CD14-positive monocyte (primary cell): Measurements from ENCODE around the gene SDK1. TPM values are rescaled to one million over a fixed set of nuclear protein-coding genes. Genes with fewer than 3 reads are reported as not detected.

Experiments used
- DNase-seq, 3 donors: peaks; one replicate each; pipeline ENCODE4 v3.0.0-alpha.2; 2011 to 2022
- H2AFZ ChIP-seq: 2 replicates; pipeline ENCODE4 v1.6.0; 2012; ENCODE audit warnings: mild to moderate bottlenecking, low read depth, low read length, inconsistent platforms; ENCODE audit not compliant: insufficient read depth, poor library complexity, severe bottlenecking
- H3K27ac ChIP-seq, 2 donors: 1 replicate in 1 of 2; 2 replicates in 1 of 2; pipeline ENCODE4 v1.5.1; 2012 to 2013; ENCODE audit warnings: low read length in 2 of 2, control low read depth in 1 of 2, inconsistent platforms in 1 of 2, low read depth in 1 of 2, mild to moderate bottlenecking in 1 of 2
- H3K27me3 ChIP-seq, 2 donors: one replicate each; pipeline versions ENCODE4 v1.6.0 to v1.6.1; 2011 to 2013; ENCODE audit warnings: low read length in 2 of 2; ENCODE audit not compliant: control insufficient read depth in 2 of 2, insufficient read depth in 2 of 2
- H3K36me3 ChIP-seq, 2 donors: replicated peaks in 1 of 2; 1 replicate in 1 of 2; 2 replicates in 1 of 2; pipeline versions ENCODE4 v1.5.1 to v1.6.1; 2012 to 2013; ENCODE audit warnings: low read length in 2 of 2, control low read depth in 1 of 2, inconsistent platforms in 1 of 2, mild to moderate bottlenecking in 1 of 2; ENCODE audit not compliant: insufficient read depth in 2 of 2, control insufficient read depth in 1 of 2
- H3K4me1 ChIP-seq, 2 donors: 1 replicate in 1 of 2; 2 replicates in 1 of 2; pipeline versions ENCODE4 v1.5.1 to v1.6.1; 2012 to 2013; ENCODE audit warnings: low read length in 2 of 2, control low read depth in 1 of 2, inconsistent platforms in 1 of 2, mild to moderate bottlenecking in 1 of 2, moderate library complexity in 1 of 2; ENCODE audit not compliant: insufficient read depth in 2 of 2, control insufficient read depth in 1 of 2
- H3K4me2 ChIP-seq: replicated peaks from 2 replicates; pipeline ENCODE3; 2012; ENCODE audit warnings: low read length, moderate library complexity, mild to moderate bottlenecking; ENCODE audit not compliant: poor library complexity, severe bottlenecking; ENCODE audit errors: extremely low read depth
- H3K4me3 ChIP-seq, 3 experiments: fragments of 200-600 bp in 1 of 3; sonication (generic) in 1 of 3; replicated peaks in 1 of 3; 1 replicate in 2 of 3; 2 replicates in 1 of 3; pipeline ENCODE4 v1.5.1; 2011 to 2013; ENCODE audit warnings: low read length in 3 of 3, mild to moderate bottlenecking in 3 of 3, control low read depth in 2 of 3, low read depth in 2 of 3, inconsistent platforms in 1 of 3, moderate library complexity in 1 of 3
- H3K79me2 ChIP-seq: 2 replicates; pipeline ENCODE4 v1.6.0; 2012; ENCODE audit warnings: mild to moderate bottlenecking, control low read depth, inconsistent platforms, low read length, moderate library complexity; ENCODE audit not compliant: insufficient read depth
- H3K9ac ChIP-seq: 2 replicates; pipeline ENCODE4 v1.6.0; 2017; ENCODE audit warnings: low read length, mild to moderate bottlenecking; ENCODE audit not compliant: insufficient read depth, poor library complexity, severe bottlenecking
- H3K9me3 ChIP-seq, 2 donors: replicated peaks in 1 of 2; 1 replicate in 1 of 2; 2 replicates in 1 of 2; pipeline versions ENCODE4 v1.5.1 to v1.6.1; 2012 to 2013; ENCODE audit warnings: low read length in 2 of 2, control low read depth in 1 of 2; ENCODE audit not compliant: control insufficient read depth in 1 of 2, insufficient read depth in 1 of 2
- H4K20me1 ChIP-seq: 2 replicates; pipeline ENCODE4 v1.6.0; 2012; ENCODE audit warnings: mild to moderate bottlenecking, low read length, control low read depth, moderate library complexity; ENCODE audit not compliant: insufficient read depth
- H3K27ac Mint-ChIP-seq, 7 donors: one replicate each; pipeline ENCODE4 v1.8.0; 2020; ENCODE audit warnings: mild to moderate bottlenecking in 7 of 7, mixed read lengths in 7 of 7, moderate library complexity in 6 of 7, inconsistent platforms in 2 of 7
- H3K27me3 Mint-ChIP-seq, 3 donors: one replicate each; pipeline ENCODE4 v1.8.0; 2021 to 2022; ENCODE audit warnings: low read depth in 3 of 3, mild to moderate bottlenecking in 3 of 3, mixed read lengths in 3 of 3, moderate library complexity in 3 of 3, inconsistent platforms in 1 of 3
- H3K36me3 Mint-ChIP-seq, 2 donors: one replicate each; pipeline ENCODE4 v1.8.0; 2020; ENCODE audit warnings: mixed read lengths in 2 of 2, inconsistent platforms in 1 of 2, mild to moderate bottlenecking in 1 of 2
- H3K4me1 Mint-ChIP-seq: one replicate; pipeline ENCODE4 v1.8.0; 2020; ENCODE audit warnings: mild to moderate bottlenecking, mixed read lengths
- H3K4me3 Mint-ChIP-seq, 2 donors: one replicate each; pipeline ENCODE4 v1.8.0; 2020; ENCODE audit warnings: mild to moderate bottlenecking in 2 of 2, mixed read lengths in 2 of 2, moderate library complexity in 1 of 2
- H3K9me3 Mint-ChIP-seq, 7 donors: one replicate each; pipeline ENCODE4 v1.8.0; 2020 to 2022; ENCODE audit warnings: mixed read lengths in 7 of 7, mild to moderate bottlenecking in 6 of 7, moderate library complexity in 6 of 7, inconsistent platforms in 2 of 7
- WGBS: methylation state at CpG from one replicate; pipeline ENCODE4 v1.1.5; 2013; ENCODE audit warnings: missing lambda C conversion rate; ENCODE audit not compliant: insufficient coverage; 5-methylcytosine and 5-hydroxymethylcytosine counted together
- intact Hi-C, 2 donors: fragments of 100-400 bp; cut with micrococcal nuclease; formaldehyde crosslinking; loops; one replicate each; pipeline versions ENCODE4 v1.15.0 to v1.15.1; 2023
- polyA plus RNA-seq, 3 donors: library from polyadenylated mRNA; depleted of rRNA in 1 of 3; unstranded in 2 of 3; stranded (reverse) in 1 of 3; fragments of 300-500 nt in 2 of 3; fragments of >200 nt in 1 of 3; fragmentation: Illumina TruSeq in 2 of 3; gene quantifications; 1 replicate in 2 of 3; 2 replicates in 1 of 3; pipeline ENCODE4 v1.2.3, GENCODE V29; 2012 to 2021
- TF ChIP-seq, protein P1 (sequence below): fragments of 200-600 bp; IDR thresholded peaks from one replicate; pipeline ENCODE4 v1.8.0; 2022; ENCODE audit warnings: antibody characterized with exemption, mild to moderate bottlenecking

SDK1 gene
- polyA plus RNA-seq, 3 donors: 0.01 TPM; not detected in 2

- TF ChIP-seq, protein P1, sequence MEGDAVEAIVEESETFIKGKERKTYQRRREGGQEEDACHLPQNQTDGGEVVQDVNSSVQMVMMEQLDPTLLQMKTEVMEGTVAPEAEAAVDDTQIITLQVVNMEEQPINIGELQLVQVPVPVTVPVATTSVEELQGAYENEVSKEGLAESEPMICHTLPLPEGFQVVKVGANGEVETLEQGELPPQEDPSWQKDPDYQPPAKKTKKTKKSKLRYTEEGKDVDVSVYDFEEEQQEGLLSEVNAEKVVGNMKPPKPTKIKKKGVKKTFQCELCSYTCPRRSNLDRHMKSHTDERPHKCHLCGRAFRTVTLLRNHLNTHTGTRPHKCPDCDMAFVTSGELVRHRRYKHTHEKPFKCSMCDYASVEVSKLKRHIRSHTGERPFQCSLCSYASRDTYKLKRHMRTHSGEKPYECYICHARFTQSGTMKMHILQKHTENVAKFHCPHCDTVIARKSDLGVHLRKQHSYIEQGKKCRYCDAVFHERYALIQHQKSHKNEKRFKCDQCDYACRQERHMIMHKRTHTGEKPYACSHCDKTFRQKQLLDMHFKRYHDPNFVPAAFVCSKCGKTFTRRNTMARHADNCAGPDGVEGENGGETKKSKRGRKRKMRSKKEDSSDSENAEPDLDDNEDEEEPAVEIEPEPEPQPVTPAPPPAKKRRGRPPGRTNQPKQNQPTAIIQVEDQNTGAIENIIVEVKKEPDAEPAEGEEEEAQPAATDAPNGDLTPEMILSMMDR: no peak
- Histone ChIP-seq H3K79me2 (no peaks in the 10 kb centered on the region), H2AFZ (no peak overlapping the region), H3K4me3 (no peak overlapping the region), H3K36me3 (no peaks in the 10 kb centered on the region), H3K9ac (no peak overlapping the region), H3K9me3 (peaks cover 0 to 10% of the 10 kb centered on the region in 2 donors), H4K20me1 (no peaks in the 10 kb centered on the region), H3K27ac (no peak overlapping the region), H3K4me2 (no peak overlapping the region), H3K27me3 (no peaks in the 10 kb centered on the region), H3K4me1 (no peaks in the 10 kb centered on the region)
- Mint-ChIP-seq H3K36me3 (no peaks in the 10 kb centered on the region), H3K27ac (no peak overlapping the region), H3K4me1 (no peaks in the 10 kb centered on the region), H3K9me3 (peaks cover 0 to 9% (median 3%) of the 10 kb centered on the region in 7 donors), H3K4me3 (no peak overlapping the region), H3K27me3 (peaks cover 0 to 2% (median 0%) of the 10 kb centered on the region in 3 donors)
- intact Hi-C loops: no loop called here
- WGBS: 93% methylated on average over 14 of the region's 25 CpGs
- DNase-seq: no peak
These were observed 936.5 kb downstream of the SDK1 start for GRCh38 chr7:4237296-4238235.

DNA sequence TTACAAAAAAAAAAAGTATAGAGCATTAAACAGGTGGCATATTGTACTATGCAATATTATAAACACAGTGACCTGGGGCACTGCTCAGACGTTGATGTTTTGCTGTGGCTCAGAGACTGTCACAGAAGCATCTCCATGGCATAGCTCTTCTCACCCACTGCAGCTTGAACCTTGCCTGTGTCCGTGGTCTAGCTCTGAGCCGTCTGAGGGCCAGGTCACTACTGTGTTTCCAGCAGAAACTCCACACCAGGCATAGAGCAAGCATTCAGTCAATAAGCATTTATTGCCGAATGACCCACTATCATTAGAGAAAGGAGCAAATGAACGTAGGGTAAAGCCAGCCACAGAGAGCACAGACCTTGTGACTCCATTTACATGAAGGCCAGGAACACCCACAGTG is 937.8 kb downstream of the SDK1 start:
- no peak for DNase-seq
- TF ChIP-seq, protein P1: no peak
- H3K9me3 Mint-ChIP-seq: peaks cover 3 to 17% (median 8%) of the 10 kb centered on the region in 7 donors
- Histone ChIP-seq H4K20me1 (no peaks in the 10 kb centered on the region), H3K9me3 (peaks cover 0 to 18% of the 10 kb centered on the region in 2 donors), H3K9ac (no peak overlapping the region), H3K36me3 (no peaks in the 10 kb centered on the region), H3K27me3 (no peaks in the 10 kb centered on the region), H2AFZ (no peak overlapping the region), H3K4me3 (no peak overlapping the region), H3K27ac (no peak overlapping the region), H3K4me2 (no peak overlapping the region), H3K4me1 (no peaks in the 10 kb centered on the region), H3K79me2 (no peaks in the 10 kb centered on the region)
- H3K4me3 Mint-ChIP-seq: no peak overlapping the region
- H3K27ac Mint-ChIP-seq: peak overlapping the region in 1 of 7 donors; percentile 33
- peaks cover 0 to 2% (median 1%) of the 10 kb centered on the region in 3 donors for H3K27me3 Mint-ChIP-seq
- 86% methylated on average over 5 of the region's 5 CpGs for WGBS
- intact Hi-C loops: no loop called here
- no peaks in the 10 kb centered on the region for H3K36me3 Mint-ChIP-seq
- no peaks in the 10 kb centered on the region for H3K4me1 Mint-ChIP-seq
